GM10266 (cell line): ENCODE results near the gene CLCF1.

Experiments used
- DNase-seq: peaks from one replicate; pipeline ENCODE4 v3.0.0; 2012; ENCODE audit errors: extremely low spot score
- CTCF ChIP-seq: IDR thresholded peaks from 2 replicates; pipeline ENCODE4 v1.5.1; 2012; ENCODE audit warnings: mild to moderate bottlenecking, low read depth; ENCODE audit not compliant: control insufficient read depth, insufficient read depth; ENCODE audit errors: missing control alignments

CLCF1 gene

GRCh38 chr11:67396587-67397389 is 23.4 kb upstream of the CLCF1 start:
- TF ChIP-seq CTCF: no peak
- DNase-seq: no peak

- no peak for TF ChIP-seq CTCF
- DNase-seq: no peak
These were observed 22.8 kb upstream of the CLCF1 start for GRCh38 chr11:67396259-67396581.

- no peak for DNase-seq
- no peak for TF ChIP-seq CTCF
These were observed 22.3 kb upstream of the CLCF1 start for GRCh38 chr11:67395555-67396258.

- no peak for DNase-seq
- no peak for TF ChIP-seq CTCF
These were observed 20.6 kb upstream of the CLCF1 start for GRCh38 chr11:67393990-67394389.

- DNase-seq: no peak
- no peak for TF ChIP-seq CTCF
These were observed 20.0 kb upstream of the CLCF1 start for GRCh38 chr11:67393437-67393836.

GRCh38 chr11:67392183-67392715 is 18.9 kb upstream of the CLCF1 start:
- DNase-seq: no peak
- TF ChIP-seq CTCF: no peak

GRCh38 chr11:67391304-67392182 is 18.1 kb upstream of the CLCF1 start, which contains the start of gene RAD9A:
TSS of gene RAD9A (plus strand) at chr11:67391986. CDS start at chr11:67392045, 59 bp downstream.
- peak; percentile 98 for DNase-seq
- TF ChIP-seq CTCF: no peak
